NCI-H82 treated with DMSO at 0.1 percent for 48 hours (cell line): Measurements from ENCODE around the gene KIF11.

Experiments
- DNase-seq: peaks from one replicate; lab custom pipeline; 2025; ENCODE audit not compliant: unreplicated experiment; lab: John Stamatoyannopoulos, UW

The KIF11 gene

GRCh38 chr10:92702301-92702916, 109.5 kb downstream of the KIF11 start:
- no peak for DNase-seq
